Large intestine (tissue), 3 donors: ENCODE measurements around the gene STAT2. TPM values are rescaled to one million over a fixed set of nuclear protein-coding genes. Genes with fewer than 3 reads are reported as not detected.

Source experiments
- DNase-seq, 2 donors: peaks; one replicate each; pipeline versions ENCODE4 v3.0.0 to v3.0.0-alpha.2; 2013
- H3K27ac ChIP-seq: one replicate; pipeline ENCODE4 v1.5.1; 2013; ENCODE audit warnings: low read length
- H3K27me3 ChIP-seq: 2 replicates; pipeline ENCODE4 v1.6.1; 2013; ENCODE audit warnings: low read length; ENCODE audit not compliant: control insufficient read depth, insufficient read depth
- H3K36me3 ChIP-seq: 2 replicates; pipeline ENCODE4 v1.6.1; 2013; ENCODE audit warnings: low read length; ENCODE audit not compliant: control insufficient read depth, insufficient read depth
- H3K4me1 ChIP-seq: one replicate; pipeline ENCODE4 v1.6.1; 2013; ENCODE audit warnings: low read length; ENCODE audit not compliant: control insufficient read depth, insufficient read depth
- H3K4me3 ChIP-seq: one replicate; pipeline ENCODE4 v1.5.1; 2013; ENCODE audit warnings: low read length
- H3K9me3 ChIP-seq: one replicate; pipeline ENCODE4 v1.6.1; 2013; ENCODE audit warnings: mild to moderate bottlenecking, low read depth, low read length, moderate library complexity; ENCODE audit not compliant: control insufficient read depth
- WGBS: methylation state at CpG from one replicate; pipeline ENCODE4 v1.1.5; 2013; ENCODE audit warnings: low lambda C conversion rate; ENCODE audit not compliant: insufficient coverage; 5-methylcytosine and 5-hydroxymethylcytosine counted together
- polyA plus RNA-seq: library from polyadenylated mRNA; unstranded; fragments of 120-200 nt; gene quantifications from one replicate; pipeline ENCODE4 v1.2.1, GENCODE V29; 2013

STAT2 gene
- polyA plus RNA-seq, 1 donor, result 124 TPM

DNA sequence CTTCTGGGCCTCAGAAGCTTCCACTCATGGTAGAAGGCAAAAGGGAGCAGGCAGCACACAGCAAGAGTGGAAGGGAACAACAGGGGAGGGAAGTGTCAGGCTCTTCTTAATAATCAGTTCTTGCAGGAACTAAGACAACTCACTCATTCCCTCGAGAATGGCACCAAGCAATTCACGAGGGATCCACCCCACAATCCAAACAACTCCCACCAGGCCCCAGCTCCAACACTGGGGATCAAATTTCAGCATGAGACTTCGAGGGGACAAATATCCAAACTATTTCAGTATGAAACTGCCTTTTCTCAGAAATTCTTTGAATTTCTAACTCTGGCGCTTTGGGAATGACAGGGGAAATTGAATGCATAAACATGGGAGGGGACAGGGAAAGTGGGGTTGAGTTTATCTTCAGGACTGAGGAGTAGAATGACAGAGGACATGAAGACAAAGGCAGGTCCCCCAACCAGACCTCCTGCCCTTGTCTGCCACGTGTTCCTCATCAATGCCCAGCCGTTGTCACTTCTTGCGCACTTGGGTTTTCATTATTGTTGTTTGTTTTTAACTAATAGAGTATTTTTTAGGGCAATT, 27.3 kb upstream of the STAT2 start:
- Histone ChIP-seq H3K27ac (no peak overlapping the region), H3K27me3 (no peaks in the 10 kb centered on the region), H3K4me1 (peaks cover 4% of the 10 kb centered on the region), H3K36me3 (no peaks in the 10 kb centered on the region), H3K9me3 (no peaks in the 10 kb centered on the region), H3K4me3 (no peak overlapping the region)
- 83% methylated on average over 1 of the region's 7 CpGs for WGBS
- DNase-seq, result no peak

DNA sequence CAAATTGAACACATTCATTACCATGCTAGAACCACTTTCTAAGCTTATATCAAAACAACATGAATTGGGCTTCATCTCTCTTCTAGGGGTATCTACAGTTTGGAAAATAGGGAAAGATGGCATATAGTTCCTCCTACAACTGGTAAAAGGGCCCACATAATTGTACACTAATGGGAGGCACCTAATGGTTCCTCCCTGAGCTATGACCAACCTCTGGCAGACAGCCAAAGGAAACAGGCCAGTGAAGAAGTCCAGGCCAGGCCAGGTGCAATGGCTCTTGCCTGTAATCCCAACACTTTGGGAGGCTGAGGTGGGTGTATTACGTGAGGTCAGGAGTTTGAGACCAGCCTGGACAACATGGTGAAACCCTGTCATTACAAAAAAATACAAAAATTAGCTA, 26.0 kb upstream of the STAT2 start:
- peak; percentile 40 to 52 for DNase-seq
- Histone ChIP-seq H3K27ac (no peak overlapping the region), H3K9me3 (no peaks in the 10 kb centered on the region), H3K4me3 (no peak overlapping the region), H3K36me3 (no peaks in the 10 kb centered on the region), H3K4me1 (peaks cover 4% of the 10 kb centered on the region), H3K27me3 (no peaks in the 10 kb centered on the region)
- no CpG with 5 or more reads among the region's 1 CpG for WGBS

DNA sequence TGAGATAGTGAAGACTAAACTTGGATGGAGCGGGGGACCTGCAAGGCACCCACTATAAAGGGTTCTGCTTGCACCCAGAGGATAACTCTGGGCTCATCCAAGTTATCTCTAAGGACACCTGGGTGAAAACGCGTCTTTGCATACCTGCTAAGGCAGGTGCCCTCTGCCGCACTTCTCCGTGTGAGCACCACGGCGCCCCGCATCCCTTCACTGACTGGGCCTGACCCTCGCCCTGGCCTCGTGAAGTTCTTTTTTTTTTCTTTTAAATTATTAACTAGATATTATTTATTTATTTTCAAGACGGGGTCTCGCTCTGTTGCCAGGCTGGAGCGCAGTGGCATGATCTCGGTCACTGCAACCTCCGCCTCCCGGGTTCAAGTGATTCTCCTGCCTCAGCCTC, 22.7 kb upstream of the STAT2 start:
- Histone ChIP-seq H3K27ac (no peak overlapping the region), H3K36me3 (no peaks in the 10 kb centered on the region), H3K4me3 (no peak overlapping the region), H3K9me3 (no peaks in the 10 kb centered on the region), H3K27me3 (no peaks in the 10 kb centered on the region), H3K4me1 (no peaks in the 10 kb centered on the region)
- 97% methylated on average over 7 of the region's 16 CpGs for WGBS
- no peak for DNase-seq

DNA sequence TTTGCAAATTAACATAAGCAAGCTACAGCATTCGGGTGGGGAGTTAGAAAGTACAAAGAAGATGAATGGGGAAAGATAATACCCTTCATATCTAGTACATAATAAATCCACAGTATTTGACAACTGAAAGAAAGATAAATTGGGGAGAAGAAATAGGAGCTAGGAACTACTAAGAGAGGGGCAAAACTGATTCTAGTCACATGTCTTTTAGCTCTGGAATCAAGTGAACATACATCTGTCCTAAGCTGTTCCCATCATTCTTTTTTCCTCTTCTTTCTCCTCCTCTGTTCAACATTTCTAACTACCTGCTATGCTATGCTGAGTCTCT, 18.0 kb upstream of the STAT2 start:
- peaks cover 11% of the 10 kb centered on the region for H3K4me1 ChIP-seq
- H3K4me3 ChIP-seq, result no peak overlapping the region
- 17% methylated on average over 1 of the region's 1 CpG for WGBS
- H3K27me3 ChIP-seq, result no peaks in the 10 kb centered on the region
- no peak overlapping the region for H3K27ac ChIP-seq
- DNase-seq, result no peak
- H3K9me3 ChIP-seq, result peaks cover 3% of the 10 kb centered on the region
- H3K36me3 ChIP-seq, result no peaks in the 10 kb centered on the region

DNA sequence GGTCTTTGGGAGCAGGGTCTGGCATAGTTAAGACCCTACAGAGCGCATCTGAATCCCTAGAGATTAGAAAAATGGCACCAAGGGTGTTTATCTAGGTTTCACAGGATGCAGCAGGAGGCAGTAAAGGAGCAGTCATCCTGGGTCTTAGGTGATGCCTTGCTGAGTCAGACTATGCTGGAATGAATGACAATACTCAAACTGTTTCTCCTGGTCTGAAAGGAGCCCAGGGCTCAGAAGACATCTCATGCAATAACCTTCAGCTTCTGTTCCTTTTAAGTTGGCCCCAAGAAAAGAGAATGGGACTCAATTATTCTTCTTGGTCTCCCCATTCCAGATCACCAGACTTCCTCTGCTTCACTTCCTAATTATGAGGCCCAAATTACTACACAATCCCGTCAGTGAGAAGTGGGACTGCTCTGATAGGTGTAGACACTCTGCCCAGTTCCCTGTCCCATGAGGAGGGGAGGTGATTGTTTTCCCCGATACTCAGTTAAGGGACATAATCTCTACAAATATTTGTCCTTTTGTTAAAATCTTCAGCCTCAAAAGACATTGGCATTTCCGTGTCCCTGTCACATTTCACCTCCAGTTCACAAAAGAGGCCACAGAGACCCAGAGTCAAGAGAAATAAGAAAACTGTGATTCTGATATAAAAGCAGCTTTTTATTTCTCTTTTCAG, 17.5 kb upstream of the STAT2 start:
- WGBS, result 62% methylated on average over 2 of the region's 4 CpGs
- H3K36me3 ChIP-seq, result no peaks in the 10 kb centered on the region
- H3K4me3 ChIP-seq, result no peak overlapping the region
- no peak overlapping the region for H3K27ac ChIP-seq
- H3K9me3 ChIP-seq, result peaks cover 3% of the 10 kb centered on the region
- DNase-seq, result peak; percentile 34 to 50
- H3K4me1 ChIP-seq, result peaks cover 11% of the 10 kb centered on the region
- H3K27me3 ChIP-seq, result no peaks in the 10 kb centered on the region

DNA sequence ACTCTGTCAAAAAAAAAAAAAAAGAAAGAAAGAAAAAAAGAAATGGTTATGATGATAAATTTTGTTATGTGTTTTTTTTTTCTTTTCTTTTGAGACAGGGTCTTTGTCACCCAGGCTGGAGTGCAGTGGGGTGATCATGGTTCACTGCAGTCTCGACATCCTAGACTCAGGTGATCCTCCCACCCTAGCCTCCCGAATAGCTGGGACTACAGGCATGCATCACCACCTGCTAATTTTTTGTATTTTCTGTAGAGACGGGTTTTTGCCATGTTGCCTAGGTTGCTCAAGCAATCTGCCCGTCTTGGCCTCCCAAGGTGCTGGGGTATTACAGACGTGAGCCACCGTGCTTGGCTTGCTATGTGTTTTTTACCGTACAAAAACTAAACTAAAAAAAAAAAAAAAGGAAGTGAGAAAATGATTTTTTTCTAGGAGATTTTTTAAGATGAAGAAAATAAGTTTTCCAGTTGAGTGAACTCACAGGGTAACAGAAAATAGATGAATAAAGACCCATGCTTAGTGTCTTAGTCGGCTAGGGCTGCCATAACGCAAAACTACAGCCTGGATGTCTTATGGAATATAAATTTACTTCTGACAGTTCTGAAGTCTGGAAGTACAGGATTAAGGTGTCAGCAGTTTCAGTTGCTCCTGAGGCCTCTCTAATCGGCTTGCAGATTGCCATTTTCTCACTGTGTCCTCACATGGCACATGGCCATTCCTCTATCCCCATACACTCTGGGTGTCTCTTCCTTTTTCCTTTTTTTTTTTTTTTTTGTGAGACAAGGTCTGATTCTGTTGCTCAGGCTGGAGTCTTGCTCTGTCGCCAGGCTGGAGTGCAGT, 15.9 kb upstream of the STAT2 start:
- Histone ChIP-seq H3K27ac (peak overlapping the region; percentile 66), H3K36me3 (no peaks in the 10 kb centered on the region), H3K27me3 (no peaks in the 10 kb centered on the region), H3K4me3 (no peak overlapping the region), H3K4me1 (peaks cover 11% of the 10 kb centered on the region), H3K9me3 (peaks cover 3% of the 10 kb centered on the region)
- WGBS, result 100% methylated on average over 3 of the region's 11 CpGs
- DNase-seq, result no peak

DNA sequence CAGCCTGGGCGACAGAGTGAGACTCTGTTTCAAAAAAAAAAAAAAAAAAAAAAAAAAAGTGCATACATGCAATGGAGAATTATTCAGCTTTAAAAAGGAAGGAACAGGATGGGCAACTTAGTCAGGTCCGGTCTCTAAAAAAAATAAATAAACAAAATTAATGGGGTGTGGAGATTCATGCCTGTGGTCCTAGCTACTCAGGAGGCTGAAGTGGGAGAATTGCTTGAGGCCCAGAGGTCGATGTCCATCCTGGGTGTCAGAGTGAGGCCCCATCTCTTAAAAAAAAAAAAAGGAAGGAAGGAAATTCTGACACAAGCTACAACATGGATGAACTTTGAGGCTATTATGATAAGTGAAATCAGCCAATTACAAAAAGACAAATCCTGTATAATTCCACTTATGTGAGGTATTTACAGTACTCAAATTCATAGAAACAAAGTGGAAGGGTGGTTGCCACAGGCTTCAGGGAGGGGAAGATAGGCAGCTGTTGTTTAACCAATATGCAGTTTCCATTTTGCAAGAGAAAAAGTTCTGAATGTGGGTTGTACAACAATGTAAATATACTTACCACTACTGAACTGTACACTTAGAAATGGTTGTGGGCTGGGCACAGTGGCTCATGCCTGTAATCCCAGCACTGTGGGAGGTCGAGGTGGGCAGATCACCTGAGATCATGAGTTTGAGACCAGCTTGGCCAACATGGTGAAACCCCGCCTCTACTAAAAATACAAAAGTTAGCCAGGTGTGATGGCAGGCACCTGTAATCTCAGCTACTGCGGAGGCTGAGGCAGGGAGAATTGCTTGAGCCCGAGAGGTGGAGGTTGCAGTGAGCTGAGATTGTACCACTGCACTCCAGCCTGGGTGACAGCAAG, 15.1 kb upstream of the STAT2 start:
- no peaks in the 10 kb centered on the region for H3K36me3 ChIP-seq
- no peak overlapping the region for H3K4me3 ChIP-seq
- 63% methylated on average over 3 of the region's 7 CpGs for WGBS
- H3K4me1 ChIP-seq, result peaks cover 11% of the 10 kb centered on the region
- H3K27me3 ChIP-seq, result no peaks in the 10 kb centered on the region
- DNase-seq, result peak; percentile 57 to 81
- peak overlapping the region; percentile 66 for H3K27ac ChIP-seq
- peaks cover 3% of the 10 kb centered on the region for H3K9me3 ChIP-seq

DNA sequence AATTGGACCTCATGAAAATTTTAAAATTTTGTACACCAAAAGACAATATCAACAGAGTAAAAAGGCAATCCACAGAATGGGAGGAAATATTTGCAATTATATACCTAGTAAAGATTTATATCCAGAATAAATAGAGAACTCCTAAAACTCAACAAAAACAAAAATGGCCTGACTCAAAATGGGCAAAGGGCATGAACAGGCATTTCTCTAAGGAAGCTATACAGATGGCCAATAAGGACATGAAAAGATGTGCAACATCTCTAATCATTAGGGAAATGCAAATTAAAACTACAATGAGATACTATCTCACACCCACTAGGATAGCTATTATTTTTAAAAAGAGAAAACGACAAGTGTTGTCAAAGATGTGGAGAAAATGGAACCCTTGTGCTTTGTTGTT, 13.6 kb upstream of the STAT2 start:
- no peaks in the 10 kb centered on the region for H3K36me3 ChIP-seq
- no peaks in the 10 kb centered on the region for H3K27me3 ChIP-seq
- H3K27ac ChIP-seq, result no peak overlapping the region
- no peak for DNase-seq
- no peak overlapping the region for H3K4me3 ChIP-seq
- H3K4me1 ChIP-seq, result peaks cover 11% of the 10 kb centered on the region
- H3K9me3 ChIP-seq, result peaks cover 3% of the 10 kb centered on the region
- no CpG with 5 or more reads among the region's 1 CpG for WGBS

DNA sequence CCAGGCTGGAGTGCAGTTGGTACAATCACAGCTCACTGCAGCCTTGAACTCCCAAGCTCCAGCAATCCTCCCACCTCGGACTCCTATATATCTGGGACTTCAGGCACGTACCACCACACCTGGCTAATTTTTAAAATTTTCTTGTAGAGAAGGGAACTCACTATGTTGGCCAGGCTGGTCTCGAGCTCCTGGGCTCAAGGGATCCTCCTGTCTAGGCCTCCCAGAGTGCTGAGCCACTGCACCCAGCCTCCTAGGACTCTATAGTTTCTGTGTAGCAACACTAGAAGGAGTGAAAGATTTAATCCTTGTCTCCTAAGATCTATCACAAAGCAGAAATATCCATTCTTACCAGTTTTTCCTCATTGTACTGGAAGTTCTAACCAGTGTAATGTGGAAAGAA, 7.0 kb upstream of the STAT2 start:
- Histone ChIP-seq H3K9me3 (no peaks in the 10 kb centered on the region), H3K36me3 (no peaks in the 10 kb centered on the region), H3K4me1 (no peaks in the 10 kb centered on the region), H3K27me3 (no peaks in the 10 kb centered on the region), H3K27ac (no peak overlapping the region), H3K4me3 (no peak overlapping the region)
- WGBS, result no CpG with 5 or more reads among the region's 3 CpGs
- no peak for DNase-seq
